PC-3 (cell line): ENCODE data around the gene LIME1. TPM values are rescaled to one million over a fixed set of nuclear protein-coding genes. Genes with fewer than 3 reads are reported as not detected.

ENCODE experiments used
- ATAC-seq: fragments of 200-7000 bp; cut with Tn5 transposase; 2 replicates; pipeline ENCODE4 v1.9.1; 2020; ENCODE audit warnings: mild to moderate bottlenecking, moderate library complexity
- BruUV-seq: library from RNA; stranded (reverse); fragments of 400-500 nt; replicated peaks from 2 replicates; lab custom pipeline; 2021; lab: Mats Ljungman, UMichigan
- CTCF ChIA-PET: fragments of 300-600 bp; sonication (Branson Sonifier 250); formaldehyde crosslinking; loops from one replicate; lab custom pipeline; 2022; ENCODE audit warnings: antibody characterized with exemption; lab: Charles Lee
- POLR2A ChIA-PET: fragments of 300-600 bp; sonication (Branson Sonifier 250); formaldehyde crosslinking; loops from one replicate; lab custom pipeline; 2022; ENCODE audit warnings: antibody characterized with exemption; ENCODE audit not compliant: unreplicated experiment; lab: Charles Lee
- DNase-seq: peaks from one replicate; pipeline ENCODE4 v3.0.0-alpha.2; 2015
- H2AFZ ChIP-seq: fragments of 300-600 bp; sonication (generic); 2 replicates; pipeline ENCODE4 v1.6.0; 2016; ENCODE audit warnings: antibody characterized with exemption, low read length
- H3F3A ChIP-seq: fragments of 300-600 bp; sonication (generic); one replicate; pipeline ENCODE4 v1.6.0; 2017; ENCODE audit warnings: antibody characterized with exemption, low read length, control low read depth, mild to moderate bottlenecking; ENCODE audit not compliant: unreplicated experiment
- H3K27ac ChIP-seq: fragments of 300-600 bp; sonication (generic); 2 replicates; pipeline ENCODE4 v1.5.1; 2016; ENCODE audit warnings: mild to moderate bottlenecking, low read length
- H3K27me3 ChIP-seq: fragments of 300-600 bp; sonication (generic); 2 replicates; pipeline ENCODE4 v1.6.1; 2016; ENCODE audit warnings: low read length, mixed read lengths
- H3K36me3 ChIP-seq: fragments of 300-600 bp; sonication (generic); 2 replicates; pipeline ENCODE4 v1.6.1; 2016; ENCODE audit warnings: low read depth, mixed run types, low read length, mixed read lengths
- H3K4me1 ChIP-seq: fragments of 300-600 bp; sonication (generic); 2 replicates; pipeline ENCODE4 v1.5.1; 2016; ENCODE audit warnings: low read length; ENCODE audit not compliant: insufficient read depth
- H3K4me2 ChIP-seq: fragments of 300-600 bp; sonication (generic); 2 replicates; pipeline ENCODE4 v1.6.0; 2016; ENCODE audit warnings: low read length
- H3K4me3 ChIP-seq: fragments of 300-600 bp; sonication (generic); 2 replicates; pipeline ENCODE4 v1.5.1; 2016; ENCODE audit warnings: mild to moderate bottlenecking, low read length, mixed read lengths
- H3K79me2 ChIP-seq: fragments of 300-600 bp; sonication (generic); 2 replicates; pipeline ENCODE4 v1.6.1; 2017; ENCODE audit warnings: low read length, mixed read lengths
- H3K9ac ChIP-seq: fragments of 300-600 bp; sonication (generic); 2 replicates; pipeline ENCODE4 v1.6.0; 2016; ENCODE audit warnings: mild to moderate bottlenecking, low read length
- H3K9me2 ChIP-seq: fragments of 300-600 bp; sonication (generic); replicated peaks from 2 replicates; pipeline ENCODE4 v1.6.1; 2016; ENCODE audit warnings: mixed run types, low read length, mixed read lengths
- H3K9me3 ChIP-seq: fragments of 300-600 bp; sonication (generic); 2 replicates; pipeline ENCODE4 v1.6.1; 2016; ENCODE audit warnings: low read length, mixed read lengths
- H4K20me1 ChIP-seq: fragments of 300-600 bp; sonication (generic); 2 replicates; pipeline ENCODE4 v1.6.1; 2016; ENCODE audit warnings: low read length, mixed read lengths
- CTCF ChIP-seq: fragments of 300-600 bp; sonication (generic); conservative IDR thresholded peaks from 2 replicates; pipeline ENCODE4 v1.5.1; 2017; ENCODE audit warnings: antibody characterized with exemption, low read depth, mild to moderate bottlenecking, low read length
- EZH2 ChIP-seq: fragments of 300-600 bp; sonication (generic); IDR thresholded peaks from one replicate; pipeline ENCODE4 v1.6.1; 2017; ENCODE audit warnings: antibody characterized with exemption, mild to moderate bottlenecking, low read length; ENCODE audit not compliant: unreplicated experiment
- EZH2phosphoT487 ChIP-seq: fragments of 300-600 bp; sonication (generic); IDR thresholded peaks from 2 replicates; pipeline ENCODE4 v1.6.1; 2018; ENCODE audit warnings: mild to moderate bottlenecking, antibody characterized with exemption, low read length, borderline replicate concordance
- intact Hi-C: fragments of 100-400 bp; cut with micrococcal nuclease; formaldehyde crosslinking; loops from 2 replicates; pipeline ENCODE4 v1.9.0; 2023
- total RNA-seq: library from RNA; depleted of rRNA; stranded (reverse); fragments of >200 nt; gene quantifications from 2 replicates; pipeline ENCODE4 v1.2.3, GENCODE V29; 2014

Gene LIME1
- total RNA-seq, 1 experiment from 2014 or later: 17.3 TPM

- H3K36me3 ChIP-seq: no peaks in the 10 kb centered on the region
- DNase-seq: no peak
- no peak overlapping the region for H3K4me2 ChIP-seq
- no peak for TF ChIP-seq EZH2phosphoT487
- TF ChIP-seq EZH2: no peak
- TF ChIP-seq CTCF: no peak
- H3K9me2 ChIP-seq: no peaks in the 10 kb centered on the region
- no peaks in the 10 kb centered on the region for H3F3A ChIP-seq
- no peaks in the 10 kb centered on the region for H3K4me1 ChIP-seq
- no peaks in the 10 kb centered on the region for H4K20me1 ChIP-seq
- ChIA-PET POLR2A (no interaction called here), CTCF (no interaction called here)
- no peak overlapping the region for H3K4me3 ChIP-seq
- intact Hi-C loops: no loop called here
- no peaks in the 10 kb centered on the region for H3K9me3 ChIP-seq
- BruUV-seq: no TSS peak
- H3K27ac ChIP-seq: no peak overlapping the region
- H3K79me2 ChIP-seq: no peaks in the 10 kb centered on the region
- no peaks in the 10 kb centered on the region for H3K27me3 ChIP-seq
- no peak for ATAC-seq
- H2AFZ ChIP-seq: no peak overlapping the region
- H3K9ac ChIP-seq: no peak overlapping the region
Observed at GRCh38 chr20:63758152-63758551, 21.7 kb downstream of the LIME1 start.

- Histone ChIP-seq H3K4me1 (no peaks in the 10 kb centered on the region), H2AFZ (no peak overlapping the region), H3K27me3 (no peaks in the 10 kb centered on the region), H3K79me2 (no peaks in the 10 kb centered on the region), H3K9me2 (no peaks in the 10 kb centered on the region), H3K9ac (no peak overlapping the region), H3K27ac (no peak overlapping the region), H3K4me2 (no peak overlapping the region), H3F3A (no peaks in the 10 kb centered on the region), H3K9me3 (no peaks in the 10 kb centered on the region), H3K4me3 (no peak overlapping the region), H3K36me3 (no peaks in the 10 kb centered on the region), H4K20me1 (no peaks in the 10 kb centered on the region)
- DNase-seq (no peak), ATAC-seq (no peak)
- ChIA-PET CTCF (no interaction called here), POLR2A (no interaction called here)
- no peak for TF ChIP-seq EZH2
- no peak for TF ChIP-seq EZH2phosphoT487
- no peak for TF ChIP-seq CTCF
- intact Hi-C loops: no loop called here
- no TSS peak for BruUV-seq
Observed at GRCh38 chr20:63759377-63759901, 23.0 kb downstream of the LIME1 start.

GRCh38 chr20:63765082-63765873 is 28.8 kb downstream of the LIME1 start:
- Histone ChIP-seq H3K4me2 (no peak overlapping the region), H3K79me2 (no peaks in the 10 kb centered on the region), H3K9ac (no peak overlapping the region), H3K36me3 (no peaks in the 10 kb centered on the region), H3K4me1 (no peaks in the 10 kb centered on the region), H3F3A (no peaks in the 10 kb centered on the region), H3K27me3 (no peaks in the 10 kb centered on the region), H2AFZ (no peak overlapping the region), H4K20me1 (no peaks in the 10 kb centered on the region), H3K27ac (no peak overlapping the region), H3K9me2 (no peaks in the 10 kb centered on the region), H3K9me3 (no peaks in the 10 kb centered on the region), H3K4me3 (no peak overlapping the region)
- POLR2A ChIA-PET: no interaction called here
- CTCF ChIA-PET: no interaction called here
- no TSS peak for BruUV-seq
- intact Hi-C loops: no loop called here
- DNase-seq (no peak), ATAC-seq (no peak)
- TF ChIP-seq CTCF (no peak), EZH2 (no peak), EZH2phosphoT487 (no peak)
